Glutamatergic neuron (in vitro differentiated cells): ENCODE measurements around the gene CEACAM8. TPM values are rescaled to one million over a fixed set of nuclear protein-coding genes. Genes with fewer than 3 reads are reported as not detected.
"Not testable (repeated sequence)": the region's sequence is repeated elsewhere in the genome, so short reads cannot be mapped to it uniquely, and the experiment has no call there.

Experiments used
- DNase-seq: peaks from one replicate; pipeline ENCODE4 v3.0.0; 2022
- H3K27ac Mint-ChIP-seq: one replicate; pipeline ENCODE4 v1.8.0; 2020; ENCODE audit warnings: mild to moderate bottlenecking, mixed read lengths, inconsistent platforms; ENCODE audit not compliant: unreplicated experiment
- H3K27me3 Mint-ChIP-seq: one replicate; pipeline ENCODE4 v1.8.0; 2020; ENCODE audit warnings: mild to moderate bottlenecking, moderate library complexity, mixed read lengths, inconsistent platforms; ENCODE audit not compliant: unreplicated experiment
- H3K36me3 Mint-ChIP-seq: one replicate; pipeline ENCODE4 v1.8.0; 2020; ENCODE audit warnings: mild to moderate bottlenecking, mixed read lengths, inconsistent platforms; ENCODE audit not compliant: unreplicated experiment
- H3K4me1 Mint-ChIP-seq: one replicate; pipeline ENCODE4 v1.8.0; 2020; ENCODE audit warnings: mild to moderate bottlenecking, low read depth, mixed read lengths, inconsistent platforms; ENCODE audit not compliant: unreplicated experiment
- H3K4me3 Mint-ChIP-seq: one replicate; pipeline ENCODE4 v1.8.0; 2020; ENCODE audit warnings: mild to moderate bottlenecking, mixed read lengths, inconsistent platforms; ENCODE audit not compliant: unreplicated experiment
- H3K9me3 Mint-ChIP-seq: one replicate; pipeline ENCODE4 v1.8.0; 2020; ENCODE audit warnings: mild to moderate bottlenecking, moderate library complexity, mixed read lengths, inconsistent platforms; ENCODE audit not compliant: unreplicated experiment
- CTCF ChIP-seq: fragments of 200-600 bp; sonication (generic); IDR thresholded peaks from one replicate; pipeline ENCODE4 v1.5.0; 2021; ENCODE audit not compliant: partially characterized antibody, unreplicated experiment
- total RNA-seq: library from RNA; stranded (reverse); fragmentation: NEBNext Ultra II Directional; extraction: Animal tissue kit (Norgen Biotek cat#: 25700); gene quantifications from one replicate; pipeline ENCODE4 v1.2.1, GENCODE V29; 2021; ENCODE audit not compliant: unreplicated experiment

Gene CEACAM8
- total RNA-seq, 1 donor from 2014 or later: not detected

GRCh38 chr19:42560731-42561130, 34.0 kb downstream of the CEACAM8 start:
- H3K4me3 Mint-ChIP-seq: no peak overlapping the region
- peaks cover 6% of the 10 kb centered on the region for H3K36me3 Mint-ChIP-seq
- H3K9me3 Mint-ChIP-seq: peaks cover 5% of the 10 kb centered on the region
- H3K27me3 Mint-ChIP-seq: peaks cover 5% of the 10 kb centered on the region
- no peaks in the 10 kb centered on the region for H3K4me1 Mint-ChIP-seq
- TF ChIP-seq CTCF: no peak
- H3K27ac Mint-ChIP-seq: no peak overlapping the region
- no peak for DNase-seq

GRCh38 chr19:42558450-42559150, 36.1 kb downstream of the CEACAM8 start:
- Mint-ChIP-seq H3K27ac (no peak overlapping the region), H3K27me3 (peaks cover 5% of the 10 kb centered on the region), H3K4me1 (no peaks in the 10 kb centered on the region), H3K36me3 (peaks cover 6% of the 10 kb centered on the region), H3K9me3 (peaks cover 5% of the 10 kb centered on the region), H3K4me3 (no peak overlapping the region)
- no peak for TF ChIP-seq CTCF
- DNase-seq: no peak

GRCh38 chr19:42557386-42557871, 37.3 kb downstream of the CEACAM8 start:
- not testable (repeated sequence) for H3K9me3 Mint-ChIP-seq, H3K27ac Mint-ChIP-seq, H3K36me3 Mint-ChIP-seq, H3K27me3 Mint-ChIP-seq, H3K4me3 Mint-ChIP-seq, DNase-seq, H3K4me1 Mint-ChIP-seq

GRCh38 chr19:42555801-42556200, 38.9 kb downstream of the CEACAM8 start:
- H3K9me3 Mint-ChIP-seq: peaks cover 10% of the 10 kb centered on the region
- no peak overlapping the region for H3K27ac Mint-ChIP-seq
- DNase-seq: no peak
- peaks cover 5% of the 10 kb centered on the region for H3K27me3 Mint-ChIP-seq
- H3K4me3 Mint-ChIP-seq: no peak overlapping the region
- H3K4me1 Mint-ChIP-seq: no peaks in the 10 kb centered on the region
- peaks cover 19% of the 10 kb centered on the region for H3K36me3 Mint-ChIP-seq
- TF ChIP-seq CTCF: no peak

- H3K36me3 Mint-ChIP-seq: peaks cover 20% of the 10 kb centered on the region
- no peaks in the 10 kb centered on the region for H3K4me1 Mint-ChIP-seq
- DNase-seq: no peak
Observed at GRCh38 chr19:42555317-42555716, 39.4 kb downstream of the CEACAM8 start.

More at GRCh38 chr19:42555317-42555716, 39.4 kb downstream of the CEACAM8 start:
- Mint-ChIP-seq H3K27ac (no peak overlapping the region), H3K4me3 (no peak overlapping the region), H3K27me3 (peaks cover 5% of the 10 kb centered on the region), H3K9me3 (peaks cover 10% of the 10 kb centered on the region)
- no peak for TF ChIP-seq CTCF
